ENCODE measurements around the gene DLX1.

DNA sequence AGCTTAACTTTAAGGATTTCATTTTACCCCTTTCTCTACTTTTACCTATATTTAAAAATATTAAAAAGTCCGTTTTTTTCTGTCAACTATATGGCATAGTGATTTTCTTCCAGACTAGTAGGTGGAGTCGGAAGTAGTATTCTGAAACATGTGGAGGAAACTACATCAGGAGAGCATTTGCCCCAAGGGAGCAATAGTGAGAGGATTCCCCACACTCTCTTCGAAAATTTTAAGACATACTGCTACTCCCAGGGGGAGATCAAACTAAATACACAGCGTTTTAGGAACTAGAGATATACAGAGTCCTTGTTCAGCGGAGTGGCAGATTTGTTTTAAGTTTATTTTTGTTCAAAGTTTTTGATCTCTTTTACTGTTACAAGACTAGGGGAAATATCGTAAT lies 45.0 kb upstream of the DLX1 start:
- no peak for TF ChIP-seq POLR2A (IDR thresholded peaks at IDR 0.05; ENCODE audit: low read length)
- TF ChIP-seq GATA1 (IDR thresholded peaks at IDR 0.05; ENCODE audit: low read depth, low read length): no peak

All from erythroblast (primary cell).